Activated CD8-positive, alpha-beta memory T cell treated with anti-CD3 and anti-CD28 coated beads for 4 hours (primary cell): ENCODE measurements around the gene ING4.

Experiments used
- DNase-seq, 2 donors: peaks; one replicate each; pipeline ENCODE4 v3.0.0-alpha.2; 2020; ENCODE audit warnings: low read depth in 2 of 2

Gene ING4

DNA sequence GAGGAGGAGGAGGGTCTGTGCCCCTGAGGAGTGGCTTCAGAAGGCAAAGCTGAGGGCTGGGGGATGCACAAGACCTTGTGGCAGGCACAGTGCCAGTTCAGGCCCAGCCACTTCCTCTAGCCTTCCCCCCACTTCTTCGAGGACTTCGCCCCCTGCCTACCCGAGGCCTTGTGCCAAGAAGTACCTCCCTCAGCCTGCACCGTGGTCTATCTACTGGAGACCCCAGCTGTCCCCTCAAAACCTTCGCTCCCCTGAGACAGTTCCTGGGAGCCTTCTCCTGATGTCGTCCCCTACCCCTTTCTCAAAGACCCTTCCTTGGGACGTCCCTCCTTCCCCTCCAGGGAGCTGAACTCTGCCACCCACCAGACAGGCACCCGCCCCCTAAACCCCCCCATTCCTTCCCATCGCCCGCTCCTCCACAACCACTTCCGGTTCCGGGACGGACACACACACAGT, 25.7 kb upstream of the ING4 start:
- DNase-seq: peak; percentile 5 to 60

DNA sequence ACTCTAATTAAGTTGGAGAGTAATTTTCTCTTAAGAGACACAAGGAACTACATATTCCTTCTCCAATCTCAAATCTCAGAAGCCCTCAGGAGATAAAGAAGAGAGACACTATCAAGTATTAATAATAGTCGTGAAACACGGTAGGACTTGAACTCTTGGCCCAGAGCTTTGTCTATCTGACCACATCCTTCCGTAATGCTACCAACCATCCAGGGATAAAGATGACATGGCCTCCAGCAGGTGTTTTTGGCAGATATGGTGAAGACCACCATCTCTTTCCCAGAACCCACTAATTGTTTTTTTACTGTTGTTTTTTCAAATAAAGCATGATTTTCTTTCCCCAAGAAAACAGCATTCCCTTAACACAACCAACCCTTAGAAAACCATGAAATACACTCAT, 22.9 kb upstream of the ING4 start:
- no peak for DNase-seq

DNA sequence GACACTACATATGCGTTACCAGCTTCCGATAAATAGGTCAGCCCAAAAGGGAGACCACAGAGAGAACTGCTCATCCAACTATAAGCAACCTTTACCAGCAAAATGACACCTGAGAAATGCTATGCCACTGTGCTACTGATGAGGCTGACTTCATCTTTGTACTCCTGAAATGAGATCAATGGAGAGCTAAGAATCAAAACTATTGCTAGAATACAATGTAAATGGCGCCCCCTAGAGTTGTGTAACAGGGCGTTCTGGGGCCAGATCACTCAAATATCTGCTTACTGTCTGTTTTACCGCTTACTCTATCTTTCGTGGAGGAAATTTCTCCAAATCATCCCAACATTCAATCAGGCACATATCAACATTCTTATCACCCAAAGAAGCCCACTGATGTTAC, 21.7 kb upstream of the ING4 start:
- DNase-seq: peak in 1 of 2 donors; percentile 15

DNA sequence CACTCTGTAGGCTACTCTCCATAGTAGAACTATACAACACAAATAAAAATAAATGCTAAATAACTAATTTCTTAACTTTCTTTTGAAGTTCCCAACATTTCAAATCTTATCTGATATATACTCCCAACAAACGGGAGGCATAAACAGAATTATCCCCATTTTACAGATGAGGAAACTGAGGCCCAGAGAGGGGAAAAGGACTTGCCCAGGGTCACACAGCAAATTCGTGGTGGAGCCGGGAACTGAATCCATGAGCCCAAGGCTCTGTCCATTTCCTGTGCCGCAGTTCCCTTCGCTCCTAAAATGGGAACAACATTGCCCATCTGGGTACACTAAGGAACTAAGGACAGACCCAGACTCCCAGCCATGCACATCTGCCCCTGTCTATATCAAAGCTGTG, 14.0 kb upstream of the ING4 start:
- no peak for DNase-seq

DNA sequence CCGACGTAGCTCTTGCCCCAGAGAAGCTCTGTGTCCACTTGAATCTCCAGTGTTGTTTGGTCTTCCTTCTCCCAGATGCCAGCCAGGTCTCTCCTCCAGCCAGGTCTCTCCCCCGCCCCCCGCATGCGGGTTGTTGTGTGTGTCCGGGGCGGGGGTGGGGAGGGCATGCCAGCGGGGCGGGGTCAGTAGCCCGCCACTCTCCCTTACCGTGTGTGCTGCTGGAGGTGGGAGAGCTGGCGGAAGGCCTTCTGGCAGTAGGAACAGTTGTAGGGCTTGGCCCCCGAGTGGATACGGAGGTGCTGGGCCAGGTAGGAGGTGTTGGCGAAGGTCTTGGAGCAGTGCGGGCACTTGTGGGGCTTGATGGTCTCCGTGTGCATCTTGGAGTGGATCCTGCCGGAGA, 9.2 kb upstream of the ING4 start:
- no peak for DNase-seq

DNA sequence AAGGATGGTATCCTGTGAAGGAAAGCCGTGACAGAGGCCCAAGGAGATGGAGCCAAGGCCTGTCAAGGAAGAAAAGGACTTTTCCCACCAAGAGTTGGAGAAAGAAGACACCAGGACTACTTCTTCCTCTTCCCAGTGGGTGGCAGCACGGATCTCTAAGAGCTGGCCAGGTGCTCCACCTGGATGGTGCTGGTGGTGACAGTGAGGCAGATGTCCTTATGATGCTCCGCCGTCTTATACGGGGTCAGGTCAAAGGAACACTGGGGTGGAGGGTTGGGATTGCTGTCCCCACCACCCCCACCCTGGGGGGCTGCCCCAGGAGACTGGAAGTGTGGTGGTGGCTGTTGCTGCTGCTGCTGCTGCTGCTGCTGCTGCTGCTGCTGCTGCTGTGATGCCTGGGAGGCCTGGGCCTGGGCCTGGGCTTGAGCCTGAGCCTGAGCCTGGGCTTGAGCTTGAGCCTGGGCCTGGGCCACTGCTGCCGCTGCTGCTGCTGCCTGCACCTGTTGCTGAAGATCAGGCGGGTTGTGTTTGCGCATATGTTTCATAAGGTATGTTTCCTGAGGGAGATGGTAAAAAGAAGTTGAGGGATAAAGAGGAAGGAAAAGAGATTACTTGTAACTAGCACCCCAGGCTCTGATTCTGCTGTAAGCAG, 4.8 kb upstream of the ING4 start:
- no peak for DNase-seq

DNA sequence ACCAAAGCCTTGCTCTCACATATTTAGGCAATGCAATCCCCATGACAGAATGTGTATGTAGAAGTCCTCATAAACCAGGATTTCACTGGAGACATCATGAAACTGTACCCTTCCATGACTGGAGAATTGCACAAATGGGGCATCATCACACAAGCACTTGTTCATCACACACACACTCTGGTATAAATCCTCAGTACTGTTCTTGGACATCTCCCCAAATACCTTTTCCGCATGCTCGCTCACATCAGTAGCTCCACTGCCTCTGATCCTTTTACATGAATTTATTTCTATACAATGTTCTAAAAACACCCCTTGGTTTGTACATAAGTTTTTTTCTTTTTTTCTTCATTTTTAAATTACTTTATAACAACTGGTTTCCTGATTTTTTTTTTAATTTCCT, 3.3 kb upstream of the ING4 start:
- DNase-seq: no peak

DNA sequence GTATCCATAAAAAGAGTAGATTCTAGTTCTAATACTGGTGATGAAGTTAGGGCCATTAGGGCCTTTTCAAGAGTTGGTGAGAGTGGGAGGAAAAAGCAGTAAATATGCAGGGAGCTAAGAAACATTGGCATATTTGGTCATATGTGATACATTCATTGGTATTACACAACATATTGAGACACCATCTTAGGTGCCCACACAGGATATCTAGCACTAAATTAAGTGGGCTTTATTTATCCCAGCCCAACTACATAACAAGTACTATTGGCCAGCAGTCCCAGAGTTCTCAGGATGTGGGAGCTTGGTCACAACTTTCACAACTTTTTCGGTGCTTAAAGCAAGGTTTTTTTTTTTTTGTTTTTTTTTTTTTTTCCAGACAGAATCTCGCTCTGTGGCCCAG, 2.0 kb upstream of the ING4 start:
- no peak for DNase-seq

DNA sequence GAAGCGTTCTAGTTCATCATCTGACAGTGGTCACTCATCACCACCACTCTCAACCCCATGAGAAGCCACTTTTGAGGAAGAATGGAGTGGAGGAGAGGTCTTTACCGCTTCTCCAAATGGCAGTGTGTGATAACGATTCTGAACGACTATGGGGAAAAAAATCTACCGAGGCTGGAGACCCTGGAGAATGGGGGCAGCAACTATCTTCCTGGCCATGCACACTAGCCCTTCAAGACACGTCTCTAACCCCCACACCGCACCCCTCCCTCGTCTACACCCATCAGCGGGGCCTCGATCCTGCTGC, 365 bp downstream of the ING4 start:
- no peak for DNase-seq

DNA sequence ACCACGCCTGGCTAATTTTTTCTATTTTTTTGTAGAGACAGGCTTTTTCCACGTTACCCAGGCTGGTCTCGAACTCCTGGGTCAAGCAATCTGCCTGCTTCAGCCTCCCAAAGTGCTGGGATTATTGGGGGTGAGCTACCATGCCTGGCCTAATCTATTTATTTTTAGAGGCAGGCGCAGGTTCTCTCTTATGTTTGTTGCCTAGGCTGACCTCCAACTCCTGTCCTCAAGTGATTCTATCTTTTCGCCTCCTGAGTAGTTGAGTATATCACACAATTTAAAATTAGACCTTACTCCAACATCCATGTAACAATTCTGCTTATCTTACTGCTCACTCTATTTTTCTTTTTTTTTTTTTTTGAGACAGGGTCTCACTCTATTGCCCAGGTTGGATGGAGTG, 8.9 kb downstream of the ING4 start:
- DNase-seq: no peak

DNA sequence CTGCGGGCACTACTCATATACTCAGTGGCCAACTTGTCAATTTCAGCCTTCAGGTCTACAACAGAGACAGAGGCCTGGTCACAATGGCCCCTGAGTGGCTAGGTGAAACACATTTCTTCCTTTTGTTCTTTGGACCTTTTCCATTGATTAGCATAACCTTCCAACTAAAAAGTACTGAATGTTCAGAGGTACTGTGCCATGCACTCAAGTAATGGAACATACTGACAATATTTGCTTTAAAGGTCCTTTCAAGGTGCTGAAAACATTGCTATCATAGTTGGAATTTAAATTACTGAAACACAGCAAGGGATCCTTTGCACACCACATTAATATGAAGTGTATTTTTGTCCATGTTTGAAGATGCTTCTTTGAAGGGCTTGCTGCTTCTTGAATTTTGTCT, 9.6 kb downstream of the ING4 start:
- no peak for DNase-seq

DNA sequence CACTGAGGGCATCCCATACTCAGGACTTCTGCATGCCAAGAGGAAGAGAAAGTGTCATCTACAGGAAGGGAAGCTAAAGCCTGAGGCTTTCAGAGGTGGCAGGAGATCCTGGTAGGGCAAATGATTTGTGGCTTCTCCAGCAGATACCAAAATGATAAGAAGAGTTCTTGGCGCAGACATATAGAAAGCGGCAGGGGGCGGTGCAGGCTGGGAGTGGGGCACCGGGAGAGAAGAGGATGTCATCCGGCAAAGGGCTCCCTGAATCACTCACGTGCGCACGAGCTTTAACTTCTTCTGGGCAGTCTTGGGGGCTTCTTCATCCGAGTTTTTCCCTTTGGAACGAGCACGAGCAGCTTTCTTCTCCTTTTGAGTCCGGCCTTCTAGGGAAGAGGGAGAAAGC, 10.5 kb downstream of the ING4 start:
- DNase-seq: no peak

DNA sequence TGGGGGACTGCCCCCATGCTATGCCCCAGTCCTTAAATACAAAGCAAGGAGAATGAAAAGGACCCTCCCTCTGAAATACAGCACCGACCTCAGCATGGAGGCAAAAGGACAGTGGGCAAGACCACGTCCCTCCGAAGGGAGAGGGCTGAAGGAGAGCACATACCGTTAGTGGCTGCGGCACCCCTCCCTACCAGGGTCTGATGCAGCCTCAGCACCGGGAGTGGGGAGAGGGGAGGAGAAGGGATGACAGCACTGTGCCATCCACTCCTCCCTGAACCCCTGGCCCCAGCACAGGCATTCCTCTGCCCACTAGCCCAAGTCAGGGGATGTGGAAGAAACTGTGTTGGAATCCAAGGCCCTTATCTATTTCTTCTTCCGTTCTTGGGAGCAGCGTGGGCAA, 12.1 kb downstream of the ING4 start:
- no peak for DNase-seq

DNA sequence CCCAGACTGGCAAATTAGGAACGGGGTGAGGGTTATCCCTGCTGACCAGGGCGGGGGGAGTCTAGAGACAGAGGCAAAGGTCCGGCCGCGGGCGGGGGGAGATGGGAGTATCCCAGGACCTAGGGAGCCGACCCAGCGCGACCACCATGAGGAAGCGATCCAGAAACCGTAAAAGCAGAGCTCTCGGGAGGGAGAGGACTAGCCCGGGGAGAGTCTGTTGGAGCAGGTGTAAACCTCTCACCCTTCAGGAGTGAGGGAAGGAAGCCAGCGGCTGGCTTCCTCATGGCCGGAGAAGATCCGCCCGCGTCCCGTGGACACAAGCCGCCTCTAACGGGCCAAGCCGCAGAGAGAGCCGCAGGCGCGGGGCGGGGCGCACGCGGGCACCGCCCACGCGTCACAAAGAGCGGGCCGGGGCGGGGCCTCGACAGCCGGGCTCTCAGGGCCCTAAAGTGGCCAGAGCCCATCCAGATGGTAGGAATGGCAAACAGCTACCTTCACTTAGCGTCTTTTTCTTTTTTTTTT, 15.8 kb downstream of the ING4 start, which contains the start of gene ACRBP:
Gene ACRBP (minus strand): TSS at position 350 of the 522 bp plus-strand sequence. CDS start 66 bp downstream, at position 284.
- no peak for DNase-seq

DNA sequence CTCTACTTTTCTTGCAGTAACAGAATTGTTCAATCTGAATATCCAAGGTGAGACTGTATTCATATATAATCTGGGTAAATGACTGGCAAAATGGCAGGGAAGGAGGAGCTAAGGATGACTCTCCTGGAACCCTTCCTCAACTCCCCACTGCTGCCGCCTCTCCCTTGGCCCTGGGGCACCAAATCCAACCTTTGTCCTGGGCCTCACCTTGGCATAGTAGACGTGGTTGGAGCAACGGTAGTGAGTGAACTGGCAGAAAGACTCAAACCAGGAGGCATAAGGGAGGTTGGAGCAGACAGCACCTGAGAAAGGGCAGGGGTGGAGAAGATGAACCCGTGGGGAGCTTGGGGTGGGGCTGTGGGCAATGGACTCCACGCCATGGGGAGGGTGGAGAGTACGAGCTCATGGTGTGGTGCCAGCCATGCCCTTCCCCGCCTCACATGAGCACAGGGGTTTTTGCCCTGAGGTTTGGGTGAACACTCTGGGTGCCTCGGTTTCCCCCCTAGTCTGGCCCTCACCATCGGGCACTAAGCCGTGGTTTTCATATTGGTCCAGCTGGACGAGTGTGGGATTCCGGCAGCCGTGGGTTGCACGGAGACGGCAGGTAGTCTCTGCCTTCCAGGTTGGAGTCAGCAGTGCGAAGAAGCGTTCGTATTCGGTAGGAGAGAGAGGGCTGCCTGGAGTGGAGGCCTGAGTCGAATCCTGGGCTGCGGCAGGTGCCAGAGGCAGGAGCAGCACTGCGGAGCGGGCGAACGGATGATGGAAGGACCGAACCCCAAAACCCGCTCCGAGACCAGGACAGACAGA, 16.4 kb downstream of the ING4 start:
- no peak for DNase-seq

DNA sequence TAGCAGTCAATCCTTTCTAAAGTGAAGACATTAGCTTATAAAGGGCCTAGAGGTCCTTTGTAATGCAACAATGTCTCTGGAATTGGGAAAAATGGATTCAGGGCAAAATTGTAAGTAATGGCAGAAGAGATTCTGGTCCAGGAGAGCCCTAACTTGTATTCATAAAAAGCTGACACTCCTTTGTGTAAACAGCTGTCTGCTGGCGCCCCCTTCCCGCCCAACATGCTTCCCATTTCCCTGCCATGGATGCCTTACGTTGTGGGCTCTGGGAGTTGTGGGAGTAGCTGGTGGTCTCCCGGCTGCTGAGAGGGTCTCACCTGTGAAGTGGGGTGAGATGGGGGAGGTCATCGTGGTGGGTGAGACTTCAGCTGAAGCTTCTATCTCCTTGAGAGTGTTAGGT, 18.0 kb downstream of the ING4 start:
- no peak for DNase-seq

DNA sequence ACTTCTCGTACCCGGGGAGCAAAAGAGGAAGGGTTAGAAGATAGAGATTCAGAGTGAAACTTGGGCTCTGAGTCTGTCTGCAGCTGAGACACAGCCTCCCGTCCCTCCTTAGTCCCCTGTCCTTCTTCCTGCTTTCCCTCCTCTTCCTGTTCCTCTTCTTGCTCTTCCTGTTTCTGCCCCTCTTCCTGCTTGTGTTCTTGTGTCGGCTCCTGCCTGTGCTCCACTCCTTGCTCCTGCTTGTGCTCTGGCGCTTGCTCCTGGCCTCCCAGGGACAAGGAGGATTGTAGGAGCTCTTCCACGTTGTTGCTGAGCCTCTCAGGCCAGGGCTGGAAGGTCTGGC, 18.7 kb downstream of the ING4 start:
- no peak for DNase-seq

DNA sequence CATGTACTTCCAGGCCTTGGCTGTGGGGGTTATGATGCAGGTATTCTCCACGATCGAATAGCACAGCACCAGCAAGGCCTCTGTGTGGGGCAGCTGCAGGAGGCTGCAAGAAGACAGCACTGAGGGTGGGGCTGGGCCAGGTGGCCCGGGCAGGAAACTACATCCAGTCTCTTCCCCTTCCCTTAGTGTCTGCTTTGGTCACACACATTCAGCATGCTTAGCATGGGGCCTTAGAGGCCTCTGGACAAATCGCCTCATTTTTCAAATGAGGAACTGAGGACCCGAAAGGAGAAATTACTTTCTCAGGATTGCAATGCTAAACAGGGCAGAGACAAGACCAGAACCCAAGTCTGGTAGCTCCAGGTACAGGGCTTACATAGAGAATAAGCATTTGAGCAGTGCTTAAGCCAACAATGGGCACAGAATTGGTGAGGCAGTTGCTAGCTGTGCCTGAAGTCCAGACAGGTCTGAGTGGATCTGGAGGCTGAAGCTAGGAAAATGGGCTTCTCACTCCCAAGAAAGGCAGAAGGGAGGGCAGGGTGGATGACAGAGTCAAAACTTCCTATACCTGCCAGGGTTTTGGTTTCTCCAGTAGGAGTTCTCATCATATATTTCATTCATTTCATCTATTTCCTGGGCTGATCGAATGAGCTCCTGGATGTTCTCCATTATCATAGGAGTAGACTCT, 19.2 kb downstream of the ING4 start:
- DNase-seq: no peak

DNA sequence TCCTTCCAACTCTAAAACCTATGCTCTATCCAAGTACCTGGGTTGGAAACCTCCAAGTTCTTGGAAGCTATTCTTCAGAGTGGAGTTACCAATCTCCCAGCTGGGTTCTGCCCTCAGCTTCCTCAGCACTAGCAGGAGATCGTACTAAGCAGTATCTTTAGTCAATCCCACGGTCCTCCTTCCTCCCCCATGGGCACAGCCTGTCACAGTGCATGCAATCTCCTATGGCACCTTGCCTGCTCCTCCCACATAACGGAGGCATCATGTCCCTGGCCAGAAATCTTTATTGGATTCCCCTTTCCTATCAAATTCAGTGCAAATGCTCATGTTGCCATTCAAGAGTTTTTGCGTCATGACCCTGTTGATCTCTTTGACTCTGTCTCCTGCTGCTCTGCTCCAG, 21.8 kb downstream of the ING4 start:
- DNase-seq: no peak

DNA sequence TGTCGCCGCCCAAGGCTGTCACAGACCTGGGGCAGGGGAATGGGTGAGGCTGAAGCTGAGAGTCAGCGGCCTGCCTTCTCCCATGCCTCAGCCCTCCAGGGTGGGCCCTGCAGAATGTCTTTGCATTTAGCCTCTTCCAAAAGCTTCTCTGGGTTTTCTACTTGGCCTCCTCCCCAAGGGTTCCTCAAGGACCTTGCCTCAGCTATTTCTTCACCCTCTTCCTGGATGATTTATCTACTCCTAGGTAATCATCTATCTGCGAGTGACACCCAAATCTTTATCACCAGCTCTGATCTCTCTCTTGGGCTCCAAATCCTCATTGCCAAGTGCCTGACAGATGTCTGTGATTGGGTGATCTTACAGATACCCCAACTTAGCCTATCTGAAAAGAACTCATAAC, 22.4 kb downstream of the ING4 start:
- DNase-seq: no peak

DNA sequence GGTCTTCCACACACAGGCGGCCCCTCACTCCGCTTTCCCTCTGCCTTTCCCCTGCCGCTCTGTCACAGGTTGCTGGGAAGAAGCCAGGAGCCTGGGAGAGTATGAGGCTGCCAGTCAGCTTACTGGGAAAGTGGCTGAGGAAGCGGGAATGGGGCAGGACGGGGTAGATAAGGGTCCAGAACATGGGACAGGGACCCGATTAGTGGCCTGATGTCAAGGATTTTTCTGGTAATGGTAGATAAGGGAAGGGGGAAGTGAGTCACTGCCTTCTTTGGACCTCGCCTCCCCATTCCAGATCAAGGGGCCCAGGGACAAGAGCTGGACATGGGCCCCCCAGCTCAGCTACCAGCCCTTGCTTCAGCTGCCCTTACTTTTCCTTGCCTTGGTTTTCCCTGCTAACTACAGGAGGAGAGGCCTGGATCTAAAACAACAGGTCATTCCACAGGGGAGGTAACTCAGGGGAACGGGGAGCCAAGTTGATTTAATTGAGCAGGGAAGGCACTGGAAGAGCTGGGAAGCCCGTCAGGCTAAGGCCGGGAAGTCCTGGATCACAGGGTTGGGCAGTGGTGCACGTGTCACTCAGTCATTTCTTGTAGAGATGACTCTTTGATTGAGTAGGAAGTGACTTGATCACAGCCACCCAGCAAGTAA, 23.6 kb downstream of the ING4 start:
- DNase-seq: no peak

DNA sequence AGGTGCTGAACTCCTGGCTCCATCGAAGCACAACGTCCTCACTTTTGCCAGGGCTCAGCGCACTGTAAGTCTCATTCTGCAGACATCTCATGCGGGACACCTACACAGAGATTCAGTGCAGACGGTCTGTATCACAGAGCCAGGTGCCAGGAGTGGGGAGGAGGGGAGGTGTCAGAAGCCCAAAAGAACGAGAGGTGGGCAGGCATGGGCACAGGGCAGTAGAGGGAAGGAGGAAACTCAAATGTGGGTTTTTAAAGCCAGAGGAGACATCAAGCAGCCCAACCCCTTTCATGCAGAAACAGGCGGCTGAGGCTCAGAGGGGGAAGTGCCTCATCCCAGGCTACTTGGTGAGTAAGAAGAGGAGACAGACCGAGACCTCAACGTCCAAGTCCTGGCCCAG, 24.6 kb downstream of the ING4 start:
- no peak for DNase-seq
